OCI-LY1 (cell line): ENCODE measurements around the gene CDC42EP2.

Experiments used
- H2AFZ ChIP-seq: fragments of 200-600 bp; sonication (generic), shearing (Covaris generic); 2 replicates; pipeline ENCODE4 v1.6.0; 2014; ENCODE audit warnings: antibody characterized with exemption, mild to moderate bottlenecking, low read length
- H3F3A ChIP-seq: fragments of 200-600 bp; sonication (generic), shearing (Covaris generic); 2 replicates; pipeline ENCODE4 v1.6.0; 2014; ENCODE audit warnings: mild to moderate bottlenecking, antibody characterized with exemption, low read length, moderate library complexity; ENCODE audit not compliant: insufficient read depth
- H3K27ac ChIP-seq: fragments of 200-600 bp; sonication (generic); 2 replicates; pipeline ENCODE4 v1.5.1; 2014; ENCODE audit warnings: low read length, mixed run types, mild to moderate bottlenecking, low read depth; ENCODE audit not compliant: poor library complexity, severe bottlenecking
- H3K27me3 ChIP-seq: fragments of 200-600 bp; sonication (generic); 2 replicates; pipeline ENCODE4 v1.6.0; 2014; ENCODE audit warnings: antibody characterized with exemption, mild to moderate bottlenecking, low read length, moderate library complexity; ENCODE audit not compliant: insufficient read depth
- H3K36me3 ChIP-seq: fragments of 200-600 bp; sonication (generic); 2 replicates; pipeline ENCODE4 v1.6.1; 2014; ENCODE audit warnings: mild to moderate bottlenecking, antibody characterized with exemption, low read length, moderate library complexity, mixed read lengths; ENCODE audit not compliant: insufficient read depth
- H3K4me1 ChIP-seq: fragments of 200-600 bp; sonication (generic); 2 replicates; pipeline ENCODE4 v1.5.1; 2014; ENCODE audit warnings: mild to moderate bottlenecking, low read length, moderate library complexity; ENCODE audit not compliant: insufficient read depth, severe bottlenecking
- H3K4me2 ChIP-seq: fragments of 200-600 bp; sonication (generic), shearing (Covaris generic); 2 replicates; pipeline ENCODE4 v1.6.1; 2014; ENCODE audit warnings: low read length
- H3K4me3 ChIP-seq: fragments of 200-600 bp; sonication (generic); 2 replicates; pipeline ENCODE4 v1.5.1; 2014; ENCODE audit warnings: low read length, low read depth, mild to moderate bottlenecking, mixed read lengths; ENCODE audit not compliant: poor library complexity, severe bottlenecking
- H3K79me2 ChIP-seq: fragments of 200-600 bp; shearing (Covaris generic); 2 replicates; pipeline ENCODE4 v1.6.1; 2016; ENCODE audit warnings: mixed run types, low read length, mixed read lengths; ENCODE audit not compliant: insufficient read depth
- H3K9ac ChIP-seq: fragments of 200-600 bp; sonication (generic), shearing (Covaris generic); 2 replicates; pipeline ENCODE4 v1.6.1; 2014; ENCODE audit warnings: mild to moderate bottlenecking, low read length, mixed read lengths
- H3K9me2 ChIP-seq: fragments of 200-600 bp; sonication (generic), shearing (Covaris generic); 2 replicates; pipeline ENCODE4 v1.6.1; 2014; ENCODE audit warnings: low read depth, mild to moderate bottlenecking, low read length, mixed read lengths
- H3K9me3 ChIP-seq: fragments of 200-600 bp; shearing (Covaris generic); 2 replicates; pipeline ENCODE4 v1.6.1; 2014; ENCODE audit warnings: low read length, mixed read lengths
- H4K20me1 ChIP-seq: fragments of 200-600 bp; sonication (generic), shearing (Covaris generic); 2 replicates; pipeline ENCODE4 v1.6.0; 2016; ENCODE audit warnings: mild to moderate bottlenecking, low read length; ENCODE audit not compliant: insufficient read depth
- CTCF ChIP-seq: fragments of 200-600 bp; sonication (generic), shearing (Covaris generic); IDR thresholded peaks from 2 replicates; pipeline ENCODE4 v1.5.1; 2017; ENCODE audit warnings: mild to moderate bottlenecking, antibody characterized with exemption, low read length, moderate library complexity, mixed read lengths
- EZH2 ChIP-seq: fragments of 200-600 bp; sonication (generic), shearing (Covaris generic); IDR thresholded peaks from 2 replicates; pipeline ENCODE4 v1.8.0; 2017; ENCODE audit warnings: borderline replicate concordance, mixed run types, mild to moderate bottlenecking, antibody characterized with exemption, low read length, moderate library complexity, mixed read lengths

Gene CDC42EP2

GRCh38 chr11:65362320-65362931 is 47.8 kb downstream of the CDC42EP2 start:
- H3K36me3 ChIP-seq: no peaks in the 10 kb centered on the region
- no peak overlapping the region for H2AFZ ChIP-seq
- no peaks in the 10 kb centered on the region for H4K20me1 ChIP-seq
- H3K4me2 ChIP-seq: 0 out of 2 replicates have a peak overlapping the region, but pooled peaks have one; percentile 1
- H3K9me3 ChIP-seq: no peaks in the 10 kb centered on the region
- no peak overlapping the region for H3K9ac ChIP-seq
- H3K9me2 ChIP-seq: no peaks in the 10 kb centered on the region
- no peak overlapping the region for H3K27ac ChIP-seq
- no peak for TF ChIP-seq CTCF
- no peak for TF ChIP-seq EZH2
- peaks cover 12% of the 10 kb centered on the region for H3K4me1 ChIP-seq
- no peaks in the 10 kb centered on the region for H3F3A ChIP-seq
- no peak overlapping the region for H3K4me3 ChIP-seq
- H3K27me3 ChIP-seq: no peaks in the 10 kb centered on the region
- H3K79me2 ChIP-seq: no peaks in the 10 kb centered on the region

GRCh38 chr11:65362966-65363365 is 48.3 kb downstream of the CDC42EP2 start:
- H3K79me2 ChIP-seq: no peaks in the 10 kb centered on the region
- H3K27me3 ChIP-seq: no peaks in the 10 kb centered on the region
- no peaks in the 10 kb centered on the region for H3F3A ChIP-seq
- no peaks in the 10 kb centered on the region for H3K9me3 ChIP-seq
- no peaks in the 10 kb centered on the region for H3K36me3 ChIP-seq
- H4K20me1 ChIP-seq: no peaks in the 10 kb centered on the region
- 0 out of 2 replicates have a peak overlapping the region, but pooled peaks have one; percentile 1 for H3K4me2 ChIP-seq
- peaks cover 12% of the 10 kb centered on the region for H3K4me1 ChIP-seq
- no peak overlapping the region for H2AFZ ChIP-seq
- no peak for TF ChIP-seq EZH2
- no peak for TF ChIP-seq CTCF
- H3K4me3 ChIP-seq: no peak overlapping the region
- no peak overlapping the region for H3K27ac ChIP-seq
- H3K9ac ChIP-seq: no peak overlapping the region
- no peaks in the 10 kb centered on the region for H3K9me2 ChIP-seq

- H3K4me3 ChIP-seq: no peak overlapping the region
- no peaks in the 10 kb centered on the region for H3K79me2 ChIP-seq
- H4K20me1 ChIP-seq: no peaks in the 10 kb centered on the region
- H3K36me3 ChIP-seq: no peaks in the 10 kb centered on the region
- H3K27ac ChIP-seq: no peak overlapping the region
- no peak overlapping the region for H3K4me2 ChIP-seq
- H2AFZ ChIP-seq: no peak overlapping the region
- H3K9me3 ChIP-seq: no peaks in the 10 kb centered on the region
- TF ChIP-seq CTCF: no peak
- TF ChIP-seq EZH2: no peak
- H3K9me2 ChIP-seq: no peaks in the 10 kb centered on the region
- no peaks in the 10 kb centered on the region for H3F3A ChIP-seq
- H3K4me1 ChIP-seq: peaks cover 12% of the 10 kb centered on the region
- no peak overlapping the region for H3K9ac ChIP-seq
- H3K27me3 ChIP-seq: no peaks in the 10 kb centered on the region
Measured at GRCh38 chr11:65363770-65364169, 49.1 kb downstream of the CDC42EP2 start.
